HepG2 (cell line): Measurements from ENCODE around the gene ADPGK. TPM values are rescaled to one million over a fixed set of nuclear protein-coding genes. Genes with fewer than 3 reads are reported as not detected.

Experiments used
- AGO1 ChIP-seq: fragments of 200-400 bp; formaldehyde crosslinking; IDR thresholded peaks from 2 replicates; pipeline ENCODE4 v1.6.1; 2017; ENCODE audit warnings: mild to moderate bottlenecking, low read depth, low read length, moderate library complexity; ENCODE audit not compliant: poor library complexity, severe bottlenecking
- AKNA ChIP-seq: sonication (generic); formaldehyde crosslinking; IDR thresholded peaks from 2 replicates; pipeline ENCODE4 v1.4.0; 2020; ENCODE audit warnings: missing genetic modification reagents, borderline replicate concordance
- CHCHD3 ChIP-seq: sonication (generic); formaldehyde crosslinking; IDR thresholded peaks from 2 replicates; pipeline ENCODE4 v1.8.0; 2022; ENCODE audit warnings: mild to moderate bottlenecking, missing genetic modification reagents, moderate library complexity
- HDAC2 ChIP-seq: sonication (generic); formaldehyde crosslinking; IDR thresholded peaks from 2 replicates; pipeline ENCODE4 v1.4.0; 2020; ENCODE audit warnings: missing genetic modification reagents
- MAFF ChIP-seq: IDR thresholded peaks from 2 replicates; pipeline ENCODE4 v1.6.1; 2011; ENCODE audit warnings: low read depth, low read length, improper control_type of control experiment
- NKX3-1 ChIP-seq: sonication (generic); formaldehyde crosslinking; IDR thresholded peaks from 2 replicates; pipeline ENCODE4 v1.5.0; 2020; ENCODE audit warnings: missing genetic modification reagents
- POLR2G ChIP-seq: fragments of 200-400 bp; formaldehyde crosslinking; IDR thresholded peaks from 2 replicates; pipeline ENCODE4 v1.6.1; 2018; ENCODE audit warnings: mild to moderate bottlenecking, low read depth, low read length, moderate library complexity
- RFXAP ChIP-seq: sonication (generic); formaldehyde crosslinking; IDR thresholded peaks from 2 replicates; pipeline ENCODE4 v1.4.0; 2020; ENCODE audit warnings: missing genetic modification reagents, borderline replicate concordance
- SRY ChIP-seq: sonication (generic); formaldehyde crosslinking; IDR thresholded peaks from 2 replicates; pipeline ENCODE4 v1.8.0; 2022; ENCODE audit warnings: mild to moderate bottlenecking, missing genetic modification reagents
- THAP11 ChIP-seq: IDR thresholded peaks from 2 replicates; pipeline ENCODE4 v1.6.1; 2016; ENCODE audit warnings: missing biosample characterization, missing genetic modification reagents
- ZBTB10 ChIP-seq: sonication (generic); formaldehyde crosslinking; IDR thresholded peaks from 2 replicates; pipeline ENCODE4 v1.4.0; 2020; ENCODE audit warnings: missing genetic modification reagents, borderline replicate concordance
- ZC3H13 ChIP-seq: sonication (generic); formaldehyde crosslinking; IDR thresholded peaks from 2 replicates; pipeline ENCODE4 v1.8.1; 2023; ENCODE audit warnings: mild to moderate bottlenecking, missing genetic modification reagents, moderate library complexity
- ZKSCAN5 ChIP-seq: sonication (generic); formaldehyde crosslinking; IDR thresholded peaks from 2 replicates; pipeline ENCODE4 v1.5.1; 2020; ENCODE audit warnings: mild to moderate bottlenecking, missing genetic modification reagents
- ZNF101 ChIP-seq: sonication (generic); formaldehyde crosslinking; IDR thresholded peaks from 2 replicates; pipeline ENCODE4 v1.4.0; 2020; ENCODE audit warnings: mild to moderate bottlenecking, low read depth, missing genetic modification reagents, borderline replicate concordance
- ZNF317 ChIP-seq: sonication (generic); formaldehyde crosslinking; IDR thresholded peaks from 2 replicates; pipeline ENCODE4 v1.5.0; 2020; ENCODE audit warnings: mild to moderate bottlenecking, missing genetic modification reagents
- ZNF451 ChIP-seq: sonication (generic); formaldehyde crosslinking; IDR thresholded peaks from 2 replicates; pipeline ENCODE4 v1.5.0; 2020; ENCODE audit warnings: mild to moderate bottlenecking, missing genetic modification reagents
- ZNF543 ChIP-seq: sonication (generic); formaldehyde crosslinking; IDR thresholded peaks from 2 replicates; pipeline ENCODE4 v1.4.0; 2020; ENCODE audit warnings: mild to moderate bottlenecking, missing genetic modification reagents
- ZNF552 ChIP-seq: sonication (generic); formaldehyde crosslinking; IDR thresholded peaks from 2 replicates; pipeline ENCODE4 v1.9.0; 2022; ENCODE audit warnings: missing genetic modification reagents, mild to moderate bottlenecking, borderline replicate concordance
- ZNF557 ChIP-seq: sonication (generic); formaldehyde crosslinking; IDR thresholded peaks from 2 replicates; pipeline ENCODE4 v1.4.0; 2020; ENCODE audit warnings: missing genetic modification reagents
- ZNF644 ChIP-seq: IDR thresholded peaks from 2 replicates; pipeline ENCODE4 v1.6.1; 2016; ENCODE audit warnings: low read depth
- ZNF839 ChIP-seq: sonication (generic); formaldehyde crosslinking; IDR thresholded peaks from 2 replicates; pipeline ENCODE4 v1.4.0; 2020; ENCODE audit warnings: missing genetic modification reagents, mild to moderate bottlenecking, borderline replicate concordance
- polyA plus RNA-seq, 8 experiments: library from polyadenylated mRNA; depleted of rRNA in 3 of 8; stranded (reverse) in 7 of 8; unstranded in 1 of 8; fragments of >200 nt; fragmentation: Illumina TruSeq in 4 of 8; extraction: Trizol in 4 of 8; gene quantifications; 2 replicates each; pipeline versions ENCODE4 v1.2.1 to v1.2.3, GENCODE V29; 2011 to 2016; ENCODE audit warnings: low read depth in 4 of 8, missing spikeins in 1 of 8, mixed read lengths in 1 of 8; ENCODE audit not compliant: insufficient read depth in 1 of 8
- total RNA-seq, 5 experiments: library from RNA; depleted of rRNA; stranded (reverse); fragments of >200 nt; fragmentation: Illumina TruSeq; extraction: Trizol; gene quantifications; 2 replicates each; pipeline ENCODE4 v1.2.3, GENCODE V29; 2016; ENCODE audit warnings: low read depth in 1 of 5

The ADPGK gene
- total and polyA plus RNA-seq, 2 of the 13 experiments (the other 11 are each of a cell fraction or from before 2014, with no cell fraction given), result 61.6 to 67.5 TPM

GRCh38 chr15:72783640-72784455 is at the start of gene ADPGK (continued):
- TF ChIP-seq AKNA (no peak), ZNF552 (CRISPR knock-in tag) (no peak), ZC3H13 (CRISPR knock-in tag) (peak; percentile 26; the same call in 1 of the 2 replicates), THAP11 (CRISPR knock-in tag) (peak; percentile 95), ZNF317 (CRISPR knock-in tag) (peak; percentile 83), POLR2G (peak; percentile 93), CHCHD3 (CRISPR knock-in tag) (no peak), RFXAP (CRISPR knock-in tag) (peak; percentile 86; the same call in 1 of the 2 replicates), ZNF451 (CRISPR knock-in tag) (0 out of 2 replicates have a peak, but pooled peaks have one; percentile 49), MAFF (no peak), AGO1 (peak; percentile 39), NKX3-1 (0 out of 2 replicates have a peak, but pooled peaks have one; percentile 63), HDAC2 (peak; percentile 75; the same call in 1 of the 2 replicates), ZNF839 (CRISPR knock-in tag) (no peak; the same call in 1 of the 2 replicates), SRY (CRISPR knock-in tag) (peak; percentile 84), ZKSCAN5 (CRISPR knock-in tag) (no peak), ZNF557 (CRISPR knock-in tag) (peak; percentile 38; the same call in 1 of the 2 replicates), ZNF644 (CRISPR knock-in tag) (0 out of 2 replicates have a peak, but pooled peaks have one; percentile 22), ZBTB10 (CRISPR knock-in tag) (peak; percentile 98), ZNF543 (CRISPR knock-in tag) (peak; percentile 55; the same call in 1 of the 2 replicates), ZNF101 (CRISPR knock-in tag) (peak; percentile 33; the same call in 1 of the 2 replicates)
